Testis (tissue), 3 donors: ENCODE measurements around the gene HIPK2. TPM values are rescaled to one million over a fixed set of nuclear protein-coding genes. Genes with fewer than 3 reads are reported as not detected.

Source experiments
- DNase-seq: peaks from one replicate; pipeline ENCODE4 v3.0.0-alpha.2; 2019
- H3K27ac ChIP-seq, 2 donors: fragments of 200-600 bp; sonication (generic); one replicate each; pipeline ENCODE4 v1.5.1; 2019
- H3K27me3 ChIP-seq: fragments of 200-600 bp; sonication (generic); one replicate; pipeline ENCODE4 v1.5.1; 2019
- H3K36me3 ChIP-seq: fragments of 200-600 bp; sonication (generic); one replicate; pipeline ENCODE4 v1.5.1; 2017; ENCODE audit warnings: low read depth; ENCODE audit errors: missing control alignments
- H3K4me1 ChIP-seq: fragments of 200-600 bp; sonication (generic); one replicate; pipeline ENCODE4 v1.5.1; 2019
- H3K4me3 ChIP-seq, 2 donors: fragments of 200-600 bp; sonication (generic); one replicate each; pipeline ENCODE4 v1.5.1; 2017 to 2019
- H3K9me3 ChIP-seq: fragments of 200-600 bp; sonication (generic); one replicate; pipeline ENCODE4 v1.5.1; 2017
- POLR2A ChIP-seq: fragments of 450-650 bp; IDR thresholded peaks from one replicate; pipeline ENCODE4 v1.6.1; 2017; ENCODE audit warnings: antibody characterized with exemption, mild to moderate bottlenecking, moderate library complexity
- WGBS, 2 donors: methylation state at CpG; one replicate each; pipeline ENCODE4 v1.1.5; 2018; 5-methylcytosine and 5-hydroxymethylcytosine counted together
- intact Hi-C: fragments of 100-400 bp; cut with DNase I; formaldehyde crosslinking; loops from one replicate; pipeline ENCODE4 v1.15.1; 2023; ENCODE audit warnings: low total_unique reads
- polyA plus RNA-seq: library from polyadenylated mRNA; stranded (reverse); fragments of 350-450 nt; fragmentation: Illumina TruSeq; extraction: RNeasy Lipid Tissue Mini Kit (QIAGEN cat#74804); gene quantifications from one replicate; pipeline ENCODE4 v1.2.3, GENCODE V29; 2014; ENCODE audit warnings: low read depth, low replicate concordance; ENCODE audit not compliant: insufficient read depth
- total RNA-seq, 2 donors: library from RNA; depleted of rRNA; stranded (reverse); fragments of >200 nt; gene quantifications; one replicate each; pipeline ENCODE4 v1.2.3, GENCODE V29; 2016
- TF ChIP-seq, protein P1 (sequence below), 3 experiments: fragments of 450-650 bp in 2 of 3; fragments of 200-600 bp in 1 of 3; sonication (generic) in 1 of 3; IDR thresholded peaks; one replicate each; pipeline ENCODE4 v1.5.1; 2016 to 2019; ENCODE audit warnings: antibody characterized with exemption in 3 of 3, mild to moderate bottlenecking in 2 of 3, moderate library complexity in 1 of 3

Gene HIPK2
- total and polyA plus RNA-seq, 3 donors from 2014 or later: 6.3 to 22.4 (median 17.8) TPM

DNA sequence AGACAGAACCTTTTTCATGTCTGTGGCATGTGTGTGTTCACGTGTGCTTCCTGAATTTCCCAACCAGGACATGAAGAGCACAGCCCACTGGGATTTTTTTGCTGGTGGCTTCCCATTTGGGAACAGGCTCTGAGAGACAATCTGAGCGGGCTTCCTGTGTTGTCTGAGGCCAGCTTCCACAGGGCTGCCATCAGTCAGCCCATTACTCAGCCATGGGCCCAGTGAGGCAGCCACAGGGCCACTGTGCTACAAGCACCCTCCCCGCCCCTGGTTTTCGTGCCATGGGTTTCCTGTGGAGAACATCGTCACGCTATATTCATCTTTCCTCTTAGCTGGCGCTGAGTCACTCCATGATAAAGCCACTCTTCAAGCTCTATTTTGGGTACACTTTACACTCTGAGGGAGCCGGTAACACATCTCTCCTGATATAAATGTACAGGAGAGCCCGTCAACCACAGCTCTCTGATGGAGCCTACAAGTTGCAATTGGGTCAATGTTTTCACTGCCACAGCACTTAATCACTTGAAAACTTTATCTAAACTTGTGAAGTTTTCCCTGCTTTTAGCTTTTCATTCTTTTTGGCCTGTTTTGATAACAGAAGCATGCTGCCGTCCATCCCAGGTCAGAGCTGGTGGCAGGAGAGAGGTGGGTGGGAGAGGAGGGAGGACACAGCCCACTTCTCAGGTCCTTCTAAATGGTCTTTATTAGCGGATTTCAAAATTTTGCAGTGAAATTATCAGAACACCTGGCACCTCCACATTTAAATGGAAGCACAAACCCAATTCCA is 96.9 kb downstream of the HIPK2 start:
- Histone ChIP-seq H3K9me3 (no peaks in the 10 kb centered on the region), H3K36me3 (no peaks in the 10 kb centered on the region), H3K4me1 (peaks cover 15% of the 10 kb centered on the region), H3K27ac (peak overlapping the region in 1 of 2 donors; percentile 39), H3K27me3 (no peaks in the 10 kb centered on the region), H3K4me3 (no peak overlapping the region)
- no peak for DNase-seq
- 78 to 81% methylated on average over 10 to 11 of the region's 11 CpGs for WGBS, 2 donors
- intact Hi-C loops: no loop called here
- no peak for TF ChIP-seq POLR2A
- TF ChIP-seq, protein P1, sequence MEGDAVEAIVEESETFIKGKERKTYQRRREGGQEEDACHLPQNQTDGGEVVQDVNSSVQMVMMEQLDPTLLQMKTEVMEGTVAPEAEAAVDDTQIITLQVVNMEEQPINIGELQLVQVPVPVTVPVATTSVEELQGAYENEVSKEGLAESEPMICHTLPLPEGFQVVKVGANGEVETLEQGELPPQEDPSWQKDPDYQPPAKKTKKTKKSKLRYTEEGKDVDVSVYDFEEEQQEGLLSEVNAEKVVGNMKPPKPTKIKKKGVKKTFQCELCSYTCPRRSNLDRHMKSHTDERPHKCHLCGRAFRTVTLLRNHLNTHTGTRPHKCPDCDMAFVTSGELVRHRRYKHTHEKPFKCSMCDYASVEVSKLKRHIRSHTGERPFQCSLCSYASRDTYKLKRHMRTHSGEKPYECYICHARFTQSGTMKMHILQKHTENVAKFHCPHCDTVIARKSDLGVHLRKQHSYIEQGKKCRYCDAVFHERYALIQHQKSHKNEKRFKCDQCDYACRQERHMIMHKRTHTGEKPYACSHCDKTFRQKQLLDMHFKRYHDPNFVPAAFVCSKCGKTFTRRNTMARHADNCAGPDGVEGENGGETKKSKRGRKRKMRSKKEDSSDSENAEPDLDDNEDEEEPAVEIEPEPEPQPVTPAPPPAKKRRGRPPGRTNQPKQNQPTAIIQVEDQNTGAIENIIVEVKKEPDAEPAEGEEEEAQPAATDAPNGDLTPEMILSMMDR (IDR thresholded peaks at IDR 0.05): no peak

DNA sequence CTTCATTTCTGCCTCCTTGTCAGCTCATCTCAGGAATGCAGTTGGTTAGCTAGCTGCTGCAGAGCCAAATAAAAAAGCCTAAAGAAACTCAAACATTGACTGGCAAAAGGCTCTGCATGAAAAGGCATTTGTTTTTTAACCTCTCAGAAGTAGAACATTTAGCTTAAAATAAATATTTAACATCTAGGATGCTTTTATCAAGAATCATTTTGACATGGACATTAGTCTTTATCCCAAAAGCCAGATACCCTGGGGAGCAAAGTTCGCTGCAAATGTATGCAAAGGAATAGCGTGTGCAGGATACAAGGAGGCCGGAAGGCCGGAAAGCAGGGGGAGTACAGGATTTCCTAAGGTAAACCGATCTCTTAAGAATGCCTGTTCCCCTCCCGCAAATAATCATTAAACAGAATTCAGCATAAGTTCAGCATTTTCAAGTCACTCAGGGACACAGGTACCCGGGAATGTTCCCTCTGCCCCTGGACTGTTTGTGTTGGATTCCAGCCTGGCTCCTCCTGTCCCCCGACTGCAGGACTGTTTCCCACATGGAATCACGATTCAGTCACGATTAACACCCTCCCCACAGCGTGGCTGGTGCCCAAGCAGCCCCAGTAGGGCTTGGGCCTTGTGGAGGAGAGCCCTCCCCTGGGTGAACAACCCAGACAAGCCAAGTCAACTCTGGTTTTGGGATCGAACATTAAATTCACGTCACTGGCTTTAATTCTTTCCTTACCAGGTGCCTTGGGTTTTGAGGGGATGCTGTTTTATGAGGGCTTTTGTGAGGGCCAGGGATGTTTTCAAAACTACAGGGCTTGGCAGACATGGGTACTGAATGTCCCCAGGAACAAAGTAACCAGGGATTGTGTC is 97.8 kb downstream of the HIPK2 start:
- H3K4me1 ChIP-seq: peaks cover 15% of the 10 kb centered on the region
- H3K27ac ChIP-seq: no peak overlapping the region
- intact Hi-C loops: no loop called here
- no peaks in the 10 kb centered on the region for H3K27me3 ChIP-seq
- no peaks in the 10 kb centered on the region for H3K9me3 ChIP-seq
- 60 to 61% methylated on average over 13 of the region's 13 CpGs for WGBS, 2 donors
- no peak overlapping the region for H3K4me3 ChIP-seq
- DNase-seq: no peak
- no peaks in the 10 kb centered on the region for H3K36me3 ChIP-seq
- TF ChIP-seq, protein P1 (IDR thresholded peaks at IDR 0.05): no peak
- no peak for TF ChIP-seq POLR2A

DNA sequence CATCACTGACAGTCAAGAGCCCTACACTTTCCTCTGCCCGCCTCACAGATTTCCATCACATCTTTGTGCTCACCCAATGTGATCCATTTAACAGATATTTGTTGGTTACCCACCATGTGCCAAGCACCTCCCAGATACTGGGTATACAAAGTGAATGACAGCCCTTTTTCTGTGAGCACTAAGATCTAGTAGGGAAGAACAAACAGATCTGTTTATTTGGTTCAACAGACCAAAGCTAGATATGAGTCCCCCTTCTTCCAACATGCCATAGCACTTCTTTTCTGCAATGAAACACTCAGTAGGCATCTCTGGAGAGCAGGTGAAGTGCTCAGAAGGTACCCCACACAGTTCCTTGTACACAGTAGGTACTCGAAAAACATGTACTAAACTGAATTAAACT is 101.4 kb downstream of the HIPK2 start:
- no peaks in the 10 kb centered on the region for H3K36me3 ChIP-seq
- DNase-seq: no peak
- no peak overlapping the region for H3K27ac ChIP-seq
- 96 to 100% methylated on average over 2 of the region's 2 CpGs for WGBS, 2 donors
- H3K4me3 ChIP-seq: no peak overlapping the region
- no peaks in the 10 kb centered on the region for H3K27me3 ChIP-seq
- intact Hi-C loops: no loop called here
- peaks cover 21% of the 10 kb centered on the region for H3K4me1 ChIP-seq
- no peaks in the 10 kb centered on the region for H3K9me3 ChIP-seq
- no peak for TF ChIP-seq POLR2A
- TF ChIP-seq, protein P1 (IDR thresholded peaks at IDR 0.05): no peak

DNA sequence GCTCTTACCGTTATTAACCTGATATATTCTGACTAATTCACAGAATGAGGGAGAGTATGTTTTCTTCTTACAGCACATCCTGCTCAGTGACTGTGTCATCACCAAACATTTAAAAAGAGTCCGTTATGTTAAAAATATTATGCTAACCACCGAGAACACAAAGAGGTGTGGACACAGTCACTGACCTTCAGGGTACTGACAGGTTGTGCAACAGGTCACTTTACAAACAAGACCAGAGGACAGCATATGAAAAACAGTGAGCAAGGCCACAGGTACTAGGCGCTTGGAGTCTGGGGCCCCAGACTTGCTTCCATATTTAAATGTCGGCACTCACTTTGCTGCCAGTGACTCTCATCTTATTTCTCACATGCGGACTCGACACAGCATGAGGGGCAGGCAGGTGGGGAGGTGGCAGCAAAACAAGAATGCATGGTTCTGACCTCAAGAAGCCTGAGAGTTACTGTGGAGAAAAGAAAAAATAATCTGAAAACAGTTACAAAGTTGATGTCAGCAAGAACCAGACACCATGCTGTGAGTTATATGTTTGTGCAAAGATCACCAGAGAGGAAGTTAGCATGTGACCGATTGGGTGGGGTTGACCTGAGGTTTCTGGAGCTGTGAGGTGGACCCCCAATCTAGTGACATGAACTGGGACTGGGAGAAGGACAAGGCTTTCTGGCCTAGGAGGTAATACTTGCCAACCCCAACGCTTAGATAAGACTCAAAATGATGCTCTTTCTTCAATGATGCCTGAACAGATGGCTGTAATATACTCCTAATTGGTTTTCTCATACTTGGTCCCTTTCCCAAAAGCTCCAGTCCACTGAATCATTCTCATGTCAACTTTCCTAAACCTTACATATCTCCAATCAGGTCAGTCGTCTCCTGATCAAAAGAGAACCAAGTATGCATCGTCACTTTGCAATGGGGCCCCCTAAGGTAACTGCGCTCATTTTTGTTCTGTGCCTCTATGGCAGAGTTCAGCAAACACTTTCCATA is 102.4 kb downstream of the HIPK2 start:
- WGBS, 2 donors: 82 to 86% methylated on average over 12 of the region's 12 CpGs
- intact Hi-C loops: no loop called here

More for the DNA sequence above, 102.4 kb downstream of the HIPK2 start:
- no peak for TF ChIP-seq POLR2A
- TF ChIP-seq, protein P1 (IDR thresholded peaks at IDR 0.05): no peak
- no peaks in the 10 kb centered on the region for H3K9me3 ChIP-seq
- no peak overlapping the region for H3K27ac ChIP-seq
- no peak overlapping the region for H3K4me3 ChIP-seq
- no peaks in the 10 kb centered on the region for H3K36me3 ChIP-seq
- DNase-seq: no peak
- H3K27me3 ChIP-seq: no peaks in the 10 kb centered on the region
- H3K4me1 ChIP-seq: peaks cover 11% of the 10 kb centered on the region
